A549 (cell line): Measurements from ENCODE around the gene MOB3A. TPM values are rescaled to one million over a fixed set of nuclear protein-coding genes. Genes with fewer than 3 reads are reported as not detected.

Experiments used
- ATAC-seq, 2 experiments: fragments of 200-7000 bp in 1 of 2; fragments of >200 bp in 1 of 2; cut with Nextera tagmentation in 1 of 2; cut with Tn5 transposase in 1 of 2; 3 replicates each; pipeline versions ENCODE4 v1.8.0 to v1.9.1; 2018 to 2020; ENCODE audit warnings: mild to moderate bottlenecking in 1 of 2, moderate library complexity in 1 of 2
- CTCF ChIA-PET: fragments of 300-600 bp; sonication (Branson Sonifier 250); formaldehyde crosslinking; extraction: SDS; loops from one replicate; lab custom pipeline; 2021; ENCODE audit warnings: antibody characterized with exemption, inconsistent platforms; lab: Yijun Ruan, JAX
- POLR2A ChIA-PET: fragments of 350-600 bp; formaldehyde crosslinking; extraction: SDS; loops from one replicate; lab custom pipeline; 2021; ENCODE audit warnings: antibody characterized with exemption, inconsistent platforms; lab: Yijun Ruan, JAX
- DNase-seq, 2 experiments: peaks; one replicate each; pipeline versions ENCODE4 v3.0.0 to v3.0.0-alpha.2; 2011 to 2016; ENCODE audit warnings: low read depth in 1 of 2, low spot score in 1 of 2
- FAIRE-seq: peaks from 2 replicates; lab custom pipeline; 2011; peaks lifted over from hg19 to GRCh38; lab: Jason Lieb, UNC
- H3K27ac ChIP-seq, 2 experiments: fragments of >200 bp; sonication (Bioruptor Twin); formaldehyde crosslinking; 3 replicates each; pipeline ENCODE4 v1.5.1; 2016 to 2017
- H3K4me1 ChIP-seq: fragments of >200 bp; sonication (Bioruptor Twin); formaldehyde crosslinking; 3 replicates; pipeline ENCODE4 v1.6.1; 2016
- H3K4me2 ChIP-seq: fragments of >200 bp; sonication (Bioruptor Twin); formaldehyde crosslinking; 3 replicates; pipeline ENCODE4 v1.6.1; 2016
- H3K4me3 ChIP-seq: fragments of >200 bp; sonication (Bioruptor Twin); formaldehyde crosslinking; 3 replicates; pipeline ENCODE4 v1.5.1; 2016
- H3K9me3 ChIP-seq: fragments of >200 bp; sonication (Bioruptor Twin); formaldehyde crosslinking; 3 replicates; pipeline ENCODE4 v1.6.1; 2016
- ATOH8 ChIP-seq: fragments of 250-450 bp; sonication (Bioruptor Pico); IDR thresholded peaks from 2 replicates; pipeline ENCODE4 v1.5.0; 2020; ENCODE audit warnings: low read depth, mild to moderate bottlenecking, moderate library complexity
- BHLHE40 ChIP-seq: IDR thresholded peaks from 2 replicates; pipeline ENCODE4 v1.6.1; 2012; ENCODE audit warnings: low read depth, low read length, inconsistent platforms
- CBX2 ChIP-seq: fragments of 200-600 bp; sonication (generic); IDR thresholded peaks from 2 replicates; pipeline ENCODE4 v1.6.1; 2016; ENCODE audit warnings: low read depth, mild to moderate bottlenecking, borderline replicate concordance
- CEBPB ChIP-seq, 2 experiments: fragments of >200 bp in 1 of 2; sonication (Bioruptor Twin) in 1 of 2; formaldehyde crosslinking in 1 of 2; IDR thresholded peaks; 2 replicates each; pipeline ENCODE4 v1.6.1; 2012 to 2016
- CHD2 ChIP-seq: fragments of 150-350 bp; IDR thresholded peaks from 2 replicates; pipeline ENCODE4 v1.6.1; 2014; ENCODE audit warnings: low read length; ENCODE audit not compliant: partially characterized antibody
- CHD4 ChIP-seq: fragments of 200-600 bp; sonication (generic); IDR thresholded peaks from 2 replicates; pipeline ENCODE4 v1.6.1; 2016; ENCODE audit warnings: antibody characterized with exemption, mild to moderate bottlenecking, borderline replicate concordance
- CTCF ChIP-seq: fragments of >200 bp; sonication (Bioruptor Twin); formaldehyde crosslinking; IDR thresholded peaks from 3 replicates; pipeline ENCODE4 v1.5.1; 2016
- EHMT2 ChIP-seq: fragments of 200-600 bp; sonication (generic); IDR thresholded peaks from 2 replicates; pipeline ENCODE4 v1.6.1; 2016; ENCODE audit warnings: antibody characterized with exemption, low read depth, mild to moderate bottlenecking, moderate library complexity
- FOSL2 ChIP-seq, 2 experiments: fragments of 450-650 bp in 1 of 2; fragments of >200 bp in 1 of 2; sonication (Bioruptor Twin) in 1 of 2; formaldehyde crosslinking; IDR thresholded peaks; 2 replicates each; pipeline versions ENCODE4 v1.5.0 to v1.6.1; 2016 to 2020; ENCODE audit warnings: mild to moderate bottlenecking in 1 of 2, moderate library complexity in 1 of 2
- GATA3 ChIP-seq: IDR thresholded peaks from 2 replicates; pipeline ENCODE4 v1.6.1; 2012; ENCODE audit warnings: borderline replicate concordance
- HOXA7 ChIP-seq: fragments of 250-450 bp; sonication (Bioruptor Pico); IDR thresholded peaks from 2 replicates; pipeline ENCODE4 v1.5.0; 2020; ENCODE audit warnings: mild to moderate bottlenecking, moderate library complexity
- HOXB13 ChIP-seq: fragments of 250-450 bp; sonication (Bioruptor Pico); IDR thresholded peaks from 2 replicates; pipeline ENCODE4 v1.5.0; 2020; ENCODE audit warnings: low read depth, mild to moderate bottlenecking, moderate library complexity
- HOXB5 ChIP-seq: fragments of 250-450 bp; sonication (Bioruptor Pico); IDR thresholded peaks from 2 replicates; pipeline ENCODE4 v1.5.0; 2020; ENCODE audit warnings: mild to moderate bottlenecking, moderate library complexity
- JUN ChIP-seq, 2 experiments: fragments of >200 bp; sonication (Bioruptor Twin); formaldehyde crosslinking; IDR thresholded peaks; 2 replicates in 1 of 2; 3 replicates in 1 of 2; pipeline ENCODE4 v1.6.1; 2016 to 2017
- JUNB ChIP-seq: fragments of >200 bp; sonication (Bioruptor Twin); formaldehyde crosslinking; IDR thresholded peaks from 2 replicates; pipeline ENCODE4 v1.6.1; 2016
- KDM5A ChIP-seq: fragments of 200-600 bp; sonication (generic); IDR thresholded peaks from 2 replicates; pipeline ENCODE4 v1.6.1; 2016; ENCODE audit warnings: antibody characterized with exemption, mild to moderate bottlenecking
- MAFK ChIP-seq: fragments of 450-650 bp; IDR thresholded peaks from 2 replicates; pipeline ENCODE4 v1.6.1; 2014; ENCODE audit not compliant: partially characterized antibody
- MAX ChIP-seq: IDR thresholded peaks from 2 replicates; pipeline ENCODE4 v1.6.1; 2012
- MAZ ChIP-seq: fragments of 150-350 bp; IDR thresholded peaks from 2 replicates; pipeline ENCODE4 v1.6.1; 2014; ENCODE audit warnings: antibody characterized with exemption, low read depth, low read length, borderline replicate concordance
- NFE2L2 ChIP-seq: fragments of 150-350 bp; conservative IDR thresholded peaks from 2 replicates; pipeline ENCODE4 v1.6.1; 2014; ENCODE audit warnings: low read length
- POLR2AphosphoS2 ChIP-seq: conservative IDR thresholded peaks from 2 replicates; pipeline ENCODE4 v1.6.1; 2012; ENCODE audit warnings: low read length, improper control_type of control experiment, inconsistent platforms
- RAD21 ChIP-seq, 2 experiments: fragments of >200 bp in 1 of 2; sonication (Bioruptor Twin) in 1 of 2; formaldehyde crosslinking in 1 of 2; IDR thresholded peaks in 1 of 2; conservative IDR thresholded peaks in 1 of 2; 2 replicates in 1 of 2; 3 replicates in 1 of 2; pipeline ENCODE4 v1.6.1; 2012 to 2018; ENCODE audit warnings: inconsistent platforms in 1 of 2
- RARB ChIP-seq: fragments of 250-450 bp; sonication (Bioruptor Pico); IDR thresholded peaks from 2 replicates; pipeline ENCODE4 v1.8.0; 2021; ENCODE audit warnings: mild to moderate bottlenecking, moderate library complexity
- USF2 ChIP-seq: fragments of 450-650 bp; IDR thresholded peaks from 2 replicates; pipeline ENCODE4 v1.6.1; 2014; ENCODE audit warnings: antibody characterized with exemption
- ZC3H11A ChIP-seq: fragments of 450-650 bp; IDR thresholded peaks from 2 replicates; pipeline ENCODE4 v1.6.1; 2014; ENCODE audit warnings: antibody characterized with exemption, mild to moderate bottlenecking
- ZSCAN20 ChIP-seq: fragments of 250-450 bp; sonication (Bioruptor Pico); IDR thresholded peaks from 2 replicates; pipeline ENCODE4 v1.8.0; 2022; ENCODE audit warnings: mild to moderate bottlenecking, moderate library complexity
- WGBS: methylation state at CpG from one replicate; pipeline ENCODE4 v1.1.6; 2017; ENCODE audit errors: missing lambda C conversion rate; 5-methylcytosine and 5-hydroxymethylcytosine counted together
- polyA plus RNA-seq, 4 experiments: library from polyadenylated mRNA; depleted of rRNA in 3 of 4; stranded (reverse); fragments of >200 nt; fragmentation: RNase III in 1 of 4; extraction: RNeasy Plus Mini Kit Qiagen cat#74134 plus additional on column Dnase treatment in 1 of 4; gene quantifications; 2 replicates in 3 of 4; 3 replicates in 1 of 4; pipeline ENCODE4 v1.2.3, GENCODE V29; 2011 to 2017

Gene MOB3A
- polyA plus RNA-seq, 2 of the 4 experiments (the other 2 are of a cell fraction): 9.1 to 10.9 TPM

GRCh38 chr19:2047449-2048103, 48.5 kb downstream of the MOB3A start (continued):
- TF ChIP-seq GATA3 (peak; percentile 39; the same call in 1 of the 2 replicates), NFE2L2 (no peak), JUNB (peak; percentile 59), CHD4 (no peak), FOSL2 (IDR thresholded peaks at IDR 0.05) (peak; percentile 62), FOSL2 (CRISPR knock-in tag; IDR thresholded peaks at IDR 0.05) (peak; percentile 76), EHMT2 (no peak), HOXA7 (CRISPR knock-in tag) (no peak), CBX2 (no peak), MAZ (no peak), JUN (IDR thresholded peaks at IDR 0.05) (peak in 1 of 2 experiments; percentile 55; a peak in 1 of 5 replicates), ZSCAN20 (no peak)

- ATAC-seq (no peak), FAIRE-seq (no peak), DNase-seq (no peak)
- 58% methylated on average over 2 of the region's 6 CpGs for WGBS
- peak overlapping the region; percentile 95 to 100 for H3K27ac ChIP-seq
- TF ChIP-seq CTCF: 0 out of 3 replicates have a peak, but pooled peaks have one; percentile 8
- no peak for TF ChIP-seq POLR2AphosphoS2
- no peak for TF ChIP-seq JUN (IDR thresholded peaks at IDR 0.05)
- H3K4me3 ChIP-seq: 0 out of 3 replicates have a peak overlapping the region, but pooled peaks have one; percentile 5
- peaks cover 79% of the 10 kb centered on the region for H3K4me1 ChIP-seq
- peak overlapping the region; percentile 85 for H3K4me2 ChIP-seq
- ChIA-PET CTCF (interaction anchor here (1.1 to 3.9 kb wide), 4 partner anchors 9 to 27 kb away, joined by 3 to 19 read pairs (median 5); no protein-coding TSS in a partner anchor), POLR2A (no interaction called here)
- H3K9me3 ChIP-seq: no peaks in the 10 kb centered on the region
Observed at GRCh38 chr19:2047076-2047448, 49.1 kb downstream of the MOB3A start.

GRCh38 chr19:2046046-2046907, 49.8 kb downstream of the MOB3A start:
- H3K27ac ChIP-seq: peak overlapping the region; percentile 95 to 100
- no peak for TF ChIP-seq RARB
- no peak for TF ChIP-seq KDM5A
- TF ChIP-seq JUN (IDR thresholded peaks at IDR 0.05): no peak
- no peak for TF ChIP-seq MAX
- no peak for TF ChIP-seq HOXB5 (CRISPR knock-in tag)
- no peak for TF ChIP-seq MAFK
- no peak for TF ChIP-seq CHD4
- TF ChIP-seq USF2: no peak
- no peak for TF ChIP-seq ATOH8 (CRISPR knock-in tag)
- TF ChIP-seq ZC3H11A: no peak
- TF ChIP-seq CHD2: no peak
- TF ChIP-seq RAD21 (conservative IDR thresholded peaks at IDR 0.05 in 1 of 2, IDR thresholded peaks at IDR 0.05 in 1 of 2): no peak
- no peak for TF ChIP-seq HOXB13 (CRISPR knock-in tag)
- TF ChIP-seq BHLHE40: no peak
- TF ChIP-seq CEBPB (IDR thresholded peaks at IDR 0.05): no peak
- no peak for ATAC-seq
- H3K4me1 ChIP-seq: peaks cover 78% of the 10 kb centered on the region
- no peak for FAIRE-seq
- H3K9me3 ChIP-seq: no peaks in the 10 kb centered on the region
- no peak overlapping the region for H3K4me3 ChIP-seq
- ChIA-PET CTCF (interaction anchor here (1.1 to 3.9 kb wide), 4 partner anchors 10 to 27 kb away, joined by 3 to 19 read pairs (median 5); no protein-coding TSS in a partner anchor), POLR2A (no interaction called here)
- WGBS: 94% methylated on average over 35 of the region's 50 CpGs
- no peak for DNase-seq
- H3K4me2 ChIP-seq: peak overlapping the region; percentile 85
